ENCODE measurements around the gene SPATA33.

The SPATA33 gene

GRCh38 chr16:89708481-89708931 lies 50.9 kb downstream of the SPATA33 start:
- no peak overlapping the region for H3K4me3 ChIP-seq (ENCODE audit: low read depth in 1 of 2, low read length in 2 of 2)
- no peaks in the 10 kb centered on the region for H3K4me1 ChIP-seq (ENCODE audit: insufficient read depth, low read length)
- no peak overlapping the region for H3K27ac ChIP-seq (ENCODE audit: low read depth, low read length)
- H3K9me3 ChIP-seq (ENCODE audit: low read length), result no peaks in the 10 kb centered on the region
- no peak overlapping the region for H3K9ac ChIP-seq (ENCODE audit: low read length)
- peaks cover 0 to 25% of the 10 kb centered on the region in 2 donors for H3K27me3 ChIP-seq (ENCODE audit: control insufficient read depth in 1 of 2, insufficient read depth in 2 of 2, low read length in 2 of 2)
- H3K36me3 ChIP-seq (ENCODE audit: insufficient read depth, low read length), result no peaks in the 10 kb centered on the region

GRCh38 chr16:89709166-89709565 lies 51.5 kb downstream of the SPATA33 start:
- Histone ChIP-seq H3K4me1 (ENCODE audit: insufficient read depth, low read length) (no peaks in the 10 kb centered on the region), H3K4me3 (ENCODE audit: low read depth in 1 of 2, low read length in 2 of 2) (no peak overlapping the region), H3K27me3 (ENCODE audit: control insufficient read depth in 1 of 2, insufficient read depth in 2 of 2, low read length in 2 of 2) (peaks cover 0 to 23% of the 10 kb centered on the region in 2 donors), H3K9me3 (ENCODE audit: low read length) (no peaks in the 10 kb centered on the region), H3K27ac (ENCODE audit: low read depth, low read length) (no peak overlapping the region), H3K36me3 (ENCODE audit: insufficient read depth, low read length) (no peaks in the 10 kb centered on the region), H3K9ac (ENCODE audit: low read length) (no peak overlapping the region)

GRCh38 chr16:89709716-89710432 lies 52.2 kb downstream of the SPATA33 start:
- H3K4me1 ChIP-seq (ENCODE audit: insufficient read depth, low read length), result no peaks in the 10 kb centered on the region
- H3K9ac ChIP-seq (ENCODE audit: low read length), result no peak overlapping the region

GRCh38 chr16:89710709-89711564 lies 53.3 kb downstream of the SPATA33 start:
- Histone ChIP-seq H3K9ac (ENCODE audit: low read length) (no peak overlapping the region), H3K27me3 (ENCODE audit: control insufficient read depth in 1 of 2, insufficient read depth in 2 of 2, low read length in 2 of 2) (peaks cover 0 to 12% of the 10 kb centered on the region in 2 donors), H3K27ac (ENCODE audit: low read depth, low read length) (no peak overlapping the region), H3K36me3 (ENCODE audit: insufficient read depth, low read length) (no peaks in the 10 kb centered on the region), H3K4me3 (ENCODE audit: low read depth in 1 of 2, low read length in 2 of 2) (no peak overlapping the region), H3K4me1 (ENCODE audit: insufficient read depth, low read length) (no peaks in the 10 kb centered on the region), H3K9me3 (ENCODE audit: low read length) (no peaks in the 10 kb centered on the region)

More at GRCh38 chr16:89709716-89710432, 52.2 kb downstream of the SPATA33 start:
- Histone ChIP-seq H3K9me3 (ENCODE audit: low read length) (no peaks in the 10 kb centered on the region), H3K27ac (ENCODE audit: low read depth, low read length) (no peak overlapping the region), H3K36me3 (ENCODE audit: insufficient read depth, low read length) (no peaks in the 10 kb centered on the region), H3K27me3 (ENCODE audit: control insufficient read depth in 1 of 2, insufficient read depth in 2 of 2, low read length in 2 of 2) (peaks cover 0 to 16% of the 10 kb centered on the region in 2 donors), H3K4me3 (ENCODE audit: low read depth in 1 of 2, low read length in 2 of 2) (no peak overlapping the region)

GRCh38 chr16:89711601-89712273 lies 54.1 kb downstream of the SPATA33 start:
- Histone ChIP-seq H3K36me3 (ENCODE audit: insufficient read depth, low read length) (no peaks in the 10 kb centered on the region), H3K4me1 (ENCODE audit: insufficient read depth, low read length) (no peaks in the 10 kb centered on the region), H3K27ac (ENCODE audit: low read depth, low read length) (no peak overlapping the region), H3K4me3 (ENCODE audit: low read depth in 1 of 2, low read length in 2 of 2) (no peak overlapping the region), H3K9me3 (ENCODE audit: low read length) (no peaks in the 10 kb centered on the region), H3K27me3 (ENCODE audit: control insufficient read depth in 1 of 2, insufficient read depth in 2 of 2, low read length in 2 of 2) (peaks cover 0 to 12% of the 10 kb centered on the region in 2 donors), H3K9ac (ENCODE audit: low read length) (no peak overlapping the region)

- no peaks in the 10 kb centered on the region for H3K4me1 ChIP-seq (ENCODE audit: insufficient read depth, low read length)
- H3K4me3 ChIP-seq (ENCODE audit: low read depth in 1 of 2, low read length in 2 of 2), result no peak overlapping the region
- no peak overlapping the region for H3K27ac ChIP-seq (ENCODE audit: low read depth, low read length)
- H3K9ac ChIP-seq (ENCODE audit: low read length), result no peak overlapping the region
- no peaks in the 10 kb centered on the region for H3K9me3 ChIP-seq (ENCODE audit: low read length)
- H3K36me3 ChIP-seq (ENCODE audit: insufficient read depth, low read length), result no peaks in the 10 kb centered on the region
- peaks cover 0 to 12% of the 10 kb centered on the region in 2 donors for H3K27me3 ChIP-seq (ENCODE audit: control insufficient read depth in 1 of 2, insufficient read depth in 2 of 2, low read length in 2 of 2)
These were observed 54.7 kb downstream of the SPATA33 start for GRCh38 chr16:89712274-89712781.

GRCh38 chr16:89716493-89716892 lies 58.9 kb downstream of the SPATA33 start:
- Histone ChIP-seq H3K27me3 (ENCODE audit: control insufficient read depth in 1 of 2, insufficient read depth in 2 of 2, low read length in 2 of 2) (peaks cover 0 to 12% of the 10 kb centered on the region in 2 donors), H3K9ac (ENCODE audit: low read length) (no peak overlapping the region), H3K4me1 (ENCODE audit: insufficient read depth, low read length) (no peaks in the 10 kb centered on the region), H3K27ac (ENCODE audit: low read depth, low read length) (no peak overlapping the region), H3K9me3 (ENCODE audit: low read length) (no peaks in the 10 kb centered on the region), H3K4me3 (ENCODE audit: low read depth in 1 of 2, low read length in 2 of 2) (no peak overlapping the region), H3K36me3 (ENCODE audit: insufficient read depth, low read length) (no peaks in the 10 kb centered on the region)

GRCh38 chr16:89716916-89717687 lies 59.5 kb downstream of the SPATA33 start:
- Histone ChIP-seq H3K27me3 (ENCODE audit: control insufficient read depth in 1 of 2, insufficient read depth in 2 of 2, low read length in 2 of 2) (peaks cover 0 to 8% of the 10 kb centered on the region in 2 donors), H3K4me1 (ENCODE audit: insufficient read depth, low read length) (no peaks in the 10 kb centered on the region), H3K9me3 (ENCODE audit: low read length) (no peaks in the 10 kb centered on the region), H3K27ac (ENCODE audit: low read depth, low read length) (no peak overlapping the region), H3K4me3 (ENCODE audit: low read depth in 1 of 2, low read length in 2 of 2) (no peak overlapping the region), H3K36me3 (ENCODE audit: insufficient read depth, low read length) (no peaks in the 10 kb centered on the region), H3K9ac (ENCODE audit: low read length) (no peak overlapping the region)

GRCh38 chr16:89717688-89718505 lies 60.3 kb downstream of the SPATA33 start:
- peaks cover 3% of the 10 kb centered on the region for H3K36me3 ChIP-seq (ENCODE audit: insufficient read depth, low read length)
- H3K27ac ChIP-seq (ENCODE audit: low read depth, low read length), result no peak overlapping the region
- H3K4me1 ChIP-seq (ENCODE audit: insufficient read depth, low read length), result peaks cover 7% of the 10 kb centered on the region
- no peaks in the 10 kb centered on the region for H3K9me3 ChIP-seq (ENCODE audit: low read length)
- peaks cover 0 to under 1% of the 10 kb centered on the region in 2 donors for H3K27me3 ChIP-seq (ENCODE audit: control insufficient read depth in 1 of 2, insufficient read depth in 2 of 2, low read length in 2 of 2)
- H3K9ac ChIP-seq (ENCODE audit: low read length), result no peak overlapping the region
- no peak overlapping the region for H3K4me3 ChIP-seq (ENCODE audit: low read depth in 1 of 2, low read length in 2 of 2)

All from muscle layer of colon (tissue), 2 donors.